ENCODE results near the gene NRP2. TPM values are rescaled to one million over a fixed set of nuclear protein-coding genes. Genes with fewer than 3 reads are reported as not detected.

The NRP2 gene
- total RNA-seq, 1 donor = 11.2 TPM

GRCh38 chr2:205679410-205680009 lies 2.8 kb upstream of the NRP2 start:
- no peak for TF ChIP-seq CTCF (IDR thresholded peaks at IDR 0.05; ENCODE audit: insufficient read depth, low read length)
- no peak for DNase-seq (ENCODE audit: low read depth)

GRCh38 chr2:205680067-205680466 lies 2.2 kb upstream of the NRP2 start:
- peak; percentile 67 for TF ChIP-seq CTCF (IDR thresholded peaks at IDR 0.05; ENCODE audit: insufficient read depth, low read length)

More at GRCh38 chr2:205679410-205680009, 2.8 kb upstream of the NRP2 start:
- no peak overlapping the region for H3K4me3 ChIP-seq (ENCODE audit: low read depth, low read length)

DNA sequence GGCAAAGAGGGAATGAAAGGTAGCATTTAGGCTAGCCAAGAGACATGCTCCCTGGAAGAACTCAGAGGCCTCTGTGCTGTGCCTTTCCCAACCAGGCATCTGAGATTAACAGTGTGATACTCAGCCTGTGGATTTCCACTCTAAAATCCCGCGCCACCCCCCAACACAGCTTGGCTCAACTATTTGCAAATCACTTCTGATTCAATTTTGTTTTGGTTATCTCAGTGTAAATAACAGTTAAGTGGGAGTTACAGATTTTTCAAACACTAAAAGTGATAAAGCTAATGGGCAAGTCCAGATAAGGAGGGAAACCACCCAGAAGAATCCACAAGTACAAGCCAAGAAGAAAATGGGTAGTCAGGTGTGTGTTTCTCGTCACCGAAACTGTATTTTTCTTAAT lies 1.4 kb upstream of the NRP2 start:
- no peak for DNase-seq (ENCODE audit: low read depth)
- H3K4me3 ChIP-seq (ENCODE audit: low read depth, low read length) = no peak overlapping the region
- TF ChIP-seq CTCF (IDR thresholded peaks at IDR 0.05; ENCODE audit: insufficient read depth, low read length) = no peak

More at GRCh38 chr2:205680067-205680466, 2.2 kb upstream of the NRP2 start:
- peak; percentile 88 for DNase-seq (ENCODE audit: low read depth)
- no peak overlapping the region for H3K4me3 ChIP-seq (ENCODE audit: low read depth, low read length)

GRCh38 chr2:205681401-205682238 lies 681 bp upstream of the NRP2 start:
- no peak for TF ChIP-seq CTCF (IDR thresholded peaks at IDR 0.05; ENCODE audit: insufficient read depth, low read length)
- peak overlapping the region; percentile 75 for H3K4me3 ChIP-seq (ENCODE audit: low read depth, low read length)
- DNase-seq (ENCODE audit: low read depth) = no peak

- TF ChIP-seq CTCF (IDR thresholded peaks at IDR 0.05; ENCODE audit: insufficient read depth, low read length) = no peak
- peak; percentile 31 for DNase-seq (ENCODE audit: low read depth)
- peak overlapping the region; percentile 75 for H3K4me3 ChIP-seq (ENCODE audit: low read depth, low read length)
These were observed 735 bp downstream of the NRP2 start for GRCh38 chr2:205682971-205683501.

GRCh38 chr2:205683502-205684367 lies 1.4 kb downstream of the NRP2 start:
- no peak for TF ChIP-seq CTCF (IDR thresholded peaks at IDR 0.05; ENCODE audit: insufficient read depth, low read length)
- DNase-seq (ENCODE audit: low read depth) = peak; percentile 88
- H3K4me3 ChIP-seq (ENCODE audit: low read depth, low read length) = peak overlapping the region; percentile 75

Measured in fibroblast of the aortic adventitia (primary cell).